GM15510 (cell line): ENCODE results near the gene PDZRN4.

Source experiments
- POLR2A ChIP-seq: IDR thresholded peaks from 3 replicates; pipeline ENCODE4 v1.6.1; 2011; ENCODE audit warnings: borderline replicate concordance; ENCODE audit not compliant: insufficient read length; ENCODE audit errors: extremely low read depth

PDZRN4 gene

GRCh38 chr12:41443690-41444089 lies 255.6 kb downstream of the PDZRN4 start:
- TF ChIP-seq POLR2A: no peak

- TF ChIP-seq POLR2A: no peak
These were observed 264.8 kb downstream of the PDZRN4 start for GRCh38 chr12:41452838-41453407.

GRCh38 chr12:41453409-41453808 lies 265.3 kb downstream of the PDZRN4 start:
- no peak for TF ChIP-seq POLR2A

- no peak for TF ChIP-seq POLR2A
These were observed 271.2 kb downstream of the PDZRN4 start for GRCh38 chr12:41459111-41459905.

- no peak for TF ChIP-seq POLR2A
These were observed 271.7 kb downstream of the PDZRN4 start for GRCh38 chr12:41459906-41460214.

- no peak for TF ChIP-seq POLR2A
These were observed 272.8 kb downstream of the PDZRN4 start for GRCh38 chr12:41460906-41461305.

GRCh38 chr12:41462312-41462711 lies 274.2 kb downstream of the PDZRN4 start:
- TF ChIP-seq POLR2A: no peak

- no peak for TF ChIP-seq POLR2A
These were observed 277.4 kb downstream of the PDZRN4 start for GRCh38 chr12:41465526-41465925.

- no peak for TF ChIP-seq POLR2A
These were observed 278.2 kb downstream of the PDZRN4 start for GRCh38 chr12:41466300-41466699.

GRCh38 chr12:41466802-41467201 lies 278.7 kb downstream of the PDZRN4 start:
- no peak for TF ChIP-seq POLR2A

GRCh38 chr12:41467591-41468325 lies 279.6 kb downstream of the PDZRN4 start:
- TF ChIP-seq POLR2A: no peak

- no peak for TF ChIP-seq POLR2A
These were observed 280.2 kb downstream of the PDZRN4 start for GRCh38 chr12:41468341-41468740.

GRCh38 chr12:41468756-41469155 lies 280.6 kb downstream of the PDZRN4 start:
- no peak for TF ChIP-seq POLR2A

GRCh38 chr12:41473441-41473840 lies 285.3 kb downstream of the PDZRN4 start:
- no peak for TF ChIP-seq POLR2A

- TF ChIP-seq POLR2A: no peak
These were observed 285.9 kb downstream of the PDZRN4 start for GRCh38 chr12:41474001-41474400.
